Measurements from ENCODE around the gene NSD2. TPM values are rescaled to one million over a fixed set of nuclear protein-coding genes. Genes with fewer than 3 reads are reported as not detected.

NSD2 gene
- total RNA-seq, 4 donors from 2014 or later = 30.9 to 63.7 (median 40.3) TPM

GRCh38 chr4:1981251-1982058 lies 110.3 kb downstream of the NSD2 start:
- WGBS, 2 donors = 88% methylated on average over 22 of the region's 22 CpGs
- no peak overlapping the region for H3K4me3 ChIP-seq (replicated peaks in 1 of 3)
- H3K9me3 ChIP-seq = no peaks in the 10 kb centered on the region
- intact Hi-C loops (cut with DNase I) = no loop called here
- H3K27ac ChIP-seq = no peak overlapping the region
- H3K36me3 ChIP-seq = peaks cover 66 to 80% of the 10 kb centered on the region in 2 donors
- TF ChIP-seq POLR2A (IDR thresholded peaks at IDR 0.05) (no peak), CTCF (IDR thresholded peaks at IDR 0.05) (no peak)
- no peaks in the 10 kb centered on the region for H3K4me1 ChIP-seq
- DNase-seq = no peak
- H3K27me3 ChIP-seq = no peaks in the 10 kb centered on the region

- Histone ChIP-seq H3K9me3 (no peaks in the 10 kb centered on the region), H3K27me3 (no peaks in the 10 kb centered on the region), H3K36me3 (peaks cover 67 to 82% of the 10 kb centered on the region in 2 donors), H3K27ac (no peak overlapping the region), H3K4me3 (replicated peaks in 1 of 3) (no peak overlapping the region), H3K4me1 (no peaks in the 10 kb centered on the region)
- intact Hi-C loops (cut with DNase I) = no loop called here
- TF ChIP-seq CTCF (IDR thresholded peaks at IDR 0.05) (no peak), POLR2A (IDR thresholded peaks at IDR 0.05) (no peak)
- no peak for DNase-seq
- WGBS, 2 donors = 87 to 91% methylated on average over 12 to 16 of the region's 16 CpGs
These were observed 111.2 kb downstream of the NSD2 start for GRCh38 chr4:1982124-1983052.

GRCh38 chr4:1983053-1983845 lies 112.1 kb downstream of the NSD2 start:
- Histone ChIP-seq H3K36me3 (peaks cover 75 to 89% of the 10 kb centered on the region in 2 donors), H3K4me3 (replicated peaks in 1 of 3) (no peak overlapping the region), H3K27me3 (no peaks in the 10 kb centered on the region), H3K4me1 (no peaks in the 10 kb centered on the region), H3K27ac (no peak overlapping the region), H3K9me3 (no peaks in the 10 kb centered on the region)
- no peak for TF ChIP-seq CTCF (IDR thresholded peaks at IDR 0.05)
- no peak for TF ChIP-seq POLR2A (IDR thresholded peaks at IDR 0.05)
- no peak for DNase-seq
- intact Hi-C loops (cut with DNase I) = no loop called here
- 94 to 95% methylated on average over 12 to 19 of the region's 34 CpGs for WGBS, 2 donors

- Histone ChIP-seq H3K9me3 (no peaks in the 10 kb centered on the region), H3K4me3 (replicated peaks in 1 of 3) (no peak overlapping the region), H3K4me1 (no peaks in the 10 kb centered on the region), H3K27ac (no peak overlapping the region), H3K36me3 (peaks cover 79 to 89% of the 10 kb centered on the region in 2 donors), H3K27me3 (no peaks in the 10 kb centered on the region)
- intact Hi-C loops (cut with DNase I) = no loop called here
- 93 to 97% methylated on average over 15 to 21 of the region's 21 CpGs for WGBS, 2 donors
- TF ChIP-seq POLR2A (IDR thresholded peaks at IDR 0.05) = no peak
- TF ChIP-seq CTCF (IDR thresholded peaks at IDR 0.05) = no peak
- DNase-seq = peak in 1 of 2 donors; percentile 2
These were observed 112.7 kb downstream of the NSD2 start for GRCh38 chr4:1983846-1984405.
